Neuronal stem cell (in vitro differentiated cells): ENCODE measurements around the gene CD300H.

Source experiments
- DNase-seq: peaks from one replicate; pipeline ENCODE4 v3.0.0-alpha.2; 2013; ENCODE audit warnings: low spot score
- H2AFZ ChIP-seq: one replicate; pipeline ENCODE4 v1.6.1; 2013; ENCODE audit warnings: mild to moderate bottlenecking, low read length, inconsistent platforms
- H2AK5ac ChIP-seq: 2 replicates; pipeline ENCODE4 v1.6.1; 2013; ENCODE audit warnings: low read depth, mild to moderate bottlenecking, inconsistent platforms, low read length, moderate library complexity, mixed read lengths
- H2BK120ac ChIP-seq: 2 replicates; pipeline ENCODE4 v1.6.1; 2013; ENCODE audit warnings: low read depth, mild to moderate bottlenecking, inconsistent platforms, low read length, moderate library complexity, mixed read lengths
- H2BK12ac ChIP-seq: one replicate; pipeline ENCODE4 v1.6.1; 2013; ENCODE audit warnings: low read length, inconsistent platforms
- H2BK15ac ChIP-seq: 2 replicates; pipeline ENCODE4 v1.6.1; 2013; ENCODE audit warnings: mild to moderate bottlenecking, low read length, inconsistent platforms, mixed read lengths
- H2BK5ac ChIP-seq: one replicate; pipeline ENCODE4 v1.6.1; 2013; ENCODE audit warnings: inconsistent platforms, mild to moderate bottlenecking, low read length, moderate library complexity
- H3K14ac ChIP-seq: one replicate; pipeline ENCODE4 v1.6.1; 2013; ENCODE audit warnings: low read length, inconsistent platforms
- H3K18ac ChIP-seq: 2 replicates; pipeline ENCODE4 v1.6.1; 2013; ENCODE audit warnings: low read length, inconsistent platforms
- H3K23ac ChIP-seq: 2 replicates; pipeline ENCODE4 v1.6.1; 2013; ENCODE audit warnings: low read depth, mild to moderate bottlenecking, mixed read lengths, low read length, inconsistent platforms; ENCODE audit not compliant: poor library complexity
- H3K27ac ChIP-seq: replicated peaks from 3 replicates; pipeline ENCODE4 v1.5.1; 2013; ENCODE audit warnings: low read length, inconsistent platforms
- H3K27me3 ChIP-seq, 3 experiments: 2 replicates each; pipeline ENCODE4 v1.6.1; 2013; ENCODE audit warnings: low read length in 3 of 3, mild to moderate bottlenecking in 2 of 3, inconsistent platforms in 1 of 3, low read depth in 1 of 3, mixed read lengths in 1 of 3, moderate library complexity in 1 of 3; ENCODE audit not compliant: control insufficient read depth in 3 of 3, insufficient read depth in 3 of 3
- H3K36me3 ChIP-seq, 2 donors: replicated peaks in 1 of 2; 2 replicates each; pipeline ENCODE4 v1.6.1; 2013; ENCODE audit warnings: low read length in 2 of 2; ENCODE audit not compliant: control insufficient read depth in 2 of 2, insufficient read depth in 2 of 2
- H3K4ac ChIP-seq: 2 replicates; pipeline ENCODE4 v1.6.1; 2013; ENCODE audit warnings: inconsistent platforms, mild to moderate bottlenecking, low read length, moderate library complexity
- H3K4me1 ChIP-seq, 2 donors: 1 replicate in 1 of 2; 2 replicates in 1 of 2; pipeline ENCODE4 v1.6.1; 2013; ENCODE audit warnings: low read length in 2 of 2, low read depth in 1 of 2; ENCODE audit not compliant: control insufficient read depth in 2 of 2, insufficient read depth in 1 of 2
- H3K4me2 ChIP-seq: one replicate; pipeline ENCODE4 v1.6.1; 2013; ENCODE audit warnings: mild to moderate bottlenecking, low read length, inconsistent platforms; ENCODE audit not compliant: insufficient read depth, poor library complexity, severe bottlenecking
- H3K4me3 ChIP-seq, 2 donors: 2 replicates each; pipeline ENCODE4 v1.5.1; 2013; ENCODE audit warnings: low read length in 2 of 2, mild to moderate bottlenecking in 2 of 2, inconsistent platforms in 1 of 2, moderate library complexity in 1 of 2
- H3K79me1 ChIP-seq: one replicate; pipeline ENCODE4 v1.6.1; 2013; ENCODE audit warnings: low read depth, mild to moderate bottlenecking, inconsistent platforms, low read length, moderate library complexity
- H3K9ac ChIP-seq: one replicate; pipeline ENCODE4 v1.6.1; 2013; ENCODE audit warnings: mild to moderate bottlenecking, low read depth, low read length, inconsistent platforms; ENCODE audit not compliant: poor library complexity
- H3K9me3 ChIP-seq, 2 donors: replicated peaks in 1 of 2; 2 replicates each; pipeline versions ENCODE3 to v1.6.1; 2013; ENCODE audit warnings: low read length in 2 of 2, mild to moderate bottlenecking in 2 of 2, inconsistent platforms in 1 of 2, low read depth in 1 of 2, mixed read lengths in 1 of 2, moderate library complexity in 1 of 2; ENCODE audit not compliant: control insufficient read depth in 2 of 2, insufficient read depth in 1 of 2
- H4K8ac ChIP-seq: one replicate; pipeline ENCODE4 v1.6.1; 2013; ENCODE audit warnings: low read depth, mild to moderate bottlenecking, inconsistent platforms, low read length, moderate library complexity
- H4K91ac ChIP-seq: one replicate; pipeline ENCODE4 v1.6.1; 2013; ENCODE audit warnings: low read length, low read depth, mild to moderate bottlenecking, inconsistent platforms; ENCODE audit not compliant: poor library complexity
- WGBS, 2 donors: extraction: QIAGEN DNeasy Blood & Tissue Kit; methylation state at CpG; one replicate each; pipeline ENCODE4 v1.1.7; 2013; ENCODE audit warnings: missing lambda C conversion rate in 2 of 2, mixed read lengths in 1 of 2; ENCODE audit not compliant: insufficient read length in 2 of 2, insufficient replicate concordance in 1 of 2; ENCODE audit errors: extremely low coverage in 2 of 2; 5-methylcytosine and 5-hydroxymethylcytosine counted together

The CD300H gene

DNA sequence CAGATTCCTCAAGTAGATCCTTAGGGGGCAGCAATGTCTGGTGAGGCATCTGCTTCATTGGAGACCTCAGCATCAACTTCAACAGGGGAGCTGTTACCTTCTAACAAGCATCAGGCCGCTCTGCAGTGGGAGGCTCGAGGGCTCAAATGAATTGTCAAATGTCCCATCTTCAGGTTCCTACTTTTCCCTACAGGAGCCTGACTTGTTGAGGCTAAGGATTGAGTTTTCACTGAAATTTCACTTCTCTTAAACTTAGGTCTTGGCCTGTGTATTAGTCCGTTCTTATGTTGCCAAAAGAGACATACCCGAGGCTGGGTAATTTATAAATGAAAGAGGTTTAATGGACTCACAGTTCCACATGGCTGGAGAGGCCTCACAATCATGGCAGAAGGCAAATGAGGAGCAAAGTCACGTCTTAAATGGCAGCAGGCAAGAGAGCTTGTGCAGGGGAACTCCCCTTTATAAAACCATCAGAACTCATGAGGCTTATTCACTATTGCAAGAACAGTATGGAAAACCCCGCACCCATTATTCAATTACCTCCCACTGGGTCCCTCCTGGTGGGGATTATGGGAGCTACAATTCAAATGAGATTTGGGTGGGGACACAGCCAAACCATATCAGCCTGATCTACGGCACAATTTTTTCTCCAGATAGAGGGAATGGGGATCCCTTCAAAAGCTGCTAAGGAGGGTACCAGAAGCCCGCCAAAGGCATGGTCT is 29.9 kb upstream of the CD300H start:
- Histone ChIP-seq H3K9me3 (no peaks in the 10 kb centered on the region), H3K4ac (no peak overlapping the region), H2BK15ac (no peak overlapping the region), H3K27me3 (peaks cover 0 to 12% (median 0%) of the 10 kb centered on the region in 3 experiments), H3K9ac (no peak overlapping the region), H4K8ac (no peak overlapping the region), H4K91ac (no peak overlapping the region), H3K4me2 (no peak overlapping the region), H3K4me3 (no peak overlapping the region), H2BK12ac (no peak overlapping the region), H3K14ac (no peak overlapping the region), H3K23ac (no peak overlapping the region), H2AK5ac (no peak overlapping the region), H2BK120ac (no peak overlapping the region), H3K79me1 (no peaks in the 10 kb centered on the region), H3K27ac (no peak overlapping the region), H3K18ac (no peak overlapping the region), H3K36me3 (no peaks in the 10 kb centered on the region), H2BK5ac (no peak overlapping the region), H2AFZ (no peak overlapping the region), H3K4me1 (peaks cover 0 to 3% of the 10 kb centered on the region in 2 donors)
- DNase-seq = no peak
- WGBS, 2 donors = no CpG with 5 or more reads among the region's 8 CpGs

- H3K27me3 ChIP-seq = peaks cover 0 to 4% (median 0%) of the 10 kb centered on the region in 3 experiments
- peaks cover 0 to 3% of the 10 kb centered on the region in 2 donors for H3K4me1 ChIP-seq
- H3K4me3 ChIP-seq = no peak overlapping the region
- no peak overlapping the region for H3K14ac ChIP-seq
- H2BK15ac ChIP-seq = no peak overlapping the region
- DNase-seq = no peak
- H2BK5ac ChIP-seq = no peak overlapping the region
- H2BK120ac ChIP-seq = no peak overlapping the region
- H3K9ac ChIP-seq = no peak overlapping the region
- no peak overlapping the region for H2AFZ ChIP-seq
- H3K18ac ChIP-seq = no peak overlapping the region
- H3K27ac ChIP-seq = no peak overlapping the region
- no peak overlapping the region for H4K91ac ChIP-seq
- no peaks in the 10 kb centered on the region for H3K79me1 ChIP-seq
- H2BK12ac ChIP-seq = no peak overlapping the region
- H3K23ac ChIP-seq = no peak overlapping the region
- no peak overlapping the region for H3K4me2 ChIP-seq
- H2AK5ac ChIP-seq = no peak overlapping the region
- no CpG with 5 or more reads among the region's 6 CpGs for WGBS, 2 donors
- H3K36me3 ChIP-seq = no peaks in the 10 kb centered on the region
- H4K8ac ChIP-seq = no peak overlapping the region
- no peaks in the 10 kb centered on the region for H3K9me3 ChIP-seq
- no peak overlapping the region for H3K4ac ChIP-seq
These were observed 27.9 kb upstream of the CD300H start for GRCh38 chr17:74595037-74595750.

GRCh38 chr17:74592087-74592990 is 25.0 kb upstream of the CD300H start, which contains the start of gene CD300LD:
Gene CD300LD, minus strand, starts transcription at chr17:74592283. Its CDS starts 81 bp downstream, at chr17:74592202.
- Histone ChIP-seq H4K91ac (no peak within 1 kb of the TSS), H3K4ac (no peak within 1 kb of the TSS), H3K4me2 (no peak within 1 kb of the TSS), H3K14ac (no peak within 1 kb of the TSS), H3K27me3 (peaks cover 0 to 8% (median 0%) of the 10 kb centered on the region in 3 experiments), H2BK15ac (no peak within 1 kb of the TSS), H2AFZ (no peak within 1 kb of the TSS), H3K4me1 (no peaks in the 10 kb centered on the region), H3K79me1 (no peaks in the 10 kb centered on the region), H2BK5ac (no peak within 1 kb of the TSS), H2AK5ac (no peak within 1 kb of the TSS), H2BK120ac (no peak within 1 kb of the TSS), H3K18ac (no peak within 1 kb of the TSS), H3K4me3 (peak within 1 kb of the TSS in 1 of 2 donors; percentile 48), H3K9me3 (no peaks in the 10 kb centered on the region), H3K27ac (no peak within 1 kb of the TSS), H4K8ac (no peak within 1 kb of the TSS), H2BK12ac (no peak within 1 kb of the TSS), H3K36me3 (no peaks in the 10 kb centered on the region), H3K9ac (no peak within 1 kb of the TSS), H3K23ac (no peak within 1 kb of the TSS)
- DNase-seq = no peak
- no CpG with 5 or more reads among the region's 14 CpGs for WGBS, 2 donors
